Right lobe of liver (tissue), 6 donors: ENCODE results near the gene PCDH17. TPM values are rescaled to one million over a fixed set of nuclear protein-coding genes. Genes with fewer than 3 reads are reported as not detected.

Experiments used
- ATAC-seq, 4 donors: fragments of 200-7000 bp; cut with Tn5 transposase; one replicate each; pipeline ENCODE4 v1.9.1; 2020; ENCODE audit warnings: mild to moderate bottlenecking in 4 of 4, moderate library complexity in 4 of 4
- DNase-seq, 3 donors: peaks; one replicate each; pipeline ENCODE4 v3.0.0-alpha.2; 2020
- H3K27ac ChIP-seq, 3 donors: fragments of 200-600 bp; one replicate each; pipeline ENCODE4 v1.8.0; 2022
- H3K27me3 ChIP-seq, 2 donors: fragments of 200-600 bp; one replicate each; pipeline ENCODE4 v1.8.0; 2022
- H3K36me3 ChIP-seq, 4 donors: fragments of 200-600 bp; sonication (generic) in 1 of 4; one replicate each; pipeline versions ENCODE4 v1.5.1 to v1.8.0; 2017 to 2022; ENCODE audit warnings: control low read depth in 1 of 4
- H3K4me1 ChIP-seq, 4 donors: fragments of 200-600 bp; sonication (generic) in 1 of 4; one replicate each; pipeline versions ENCODE4 v1.5.1 to v1.8.0; 2017 to 2022; ENCODE audit warnings: control low read depth in 1 of 4
- H3K4me3 ChIP-seq, 3 donors: fragments of 200-600 bp; one replicate each; pipeline ENCODE4 v1.8.0; 2022
- H3K9me3 ChIP-seq, 4 donors: fragments of 200-600 bp; sonication (generic) in 1 of 4; one replicate each; pipeline versions ENCODE4 v1.5.1 to v1.8.0; 2017 to 2022; ENCODE audit warnings: control low read depth in 1 of 4
- POLR2A ChIP-seq: fragments of 450-650 bp; IDR thresholded peaks from one replicate; pipeline ENCODE4 v1.6.1; 2017; ENCODE audit warnings: antibody characterized with exemption, mild to moderate bottlenecking
- WGBS: methylation state at CpG from one replicate; pipeline ENCODE4 v1.1.6; 2018; ENCODE audit warnings: low coverage, low lambda C conversion rate; ENCODE audit not compliant: insufficient coverage; ENCODE audit errors: missing lambda C conversion rate; 5-methylcytosine and 5-hydroxymethylcytosine counted together
- intact Hi-C, 2 donors: fragments of 100-400 bp; cut with DNase I; formaldehyde crosslinking; loops; one replicate each; pipeline versions ENCODE4 v1.11.2 to v1.14.1; 2022
- total RNA-seq, 6 experiments: library from RNA; depleted of rRNA in 2 of 6; stranded (reverse); fragments of >200 nt in 2 of 6; fragmentation: NEBNext Ultra II Directional in 3 of 6; extraction: Animal tissue kit (Norgen Biotek cat#: 25700) in 3 of 6; gene quantifications; one replicate each; pipeline versions ENCODE4 v1.1.0 to v1.2.4, GENCODE V29; 2016 to 2023
- TF ChIP-seq, protein P1 (sequence below), 4 donors: fragments of 200-600 bp in 3 of 4; fragments of 450-650 bp in 1 of 4; IDR thresholded peaks; one replicate each; pipeline versions ENCODE4 v1.5.1 to v1.8.0; 2016 to 2022; ENCODE audit warnings: antibody characterized with exemption in 4 of 4, mild to moderate bottlenecking in 2 of 4
- donor health status: DM: no; HTN: yes; CAD: no.
- donor health status: DM: no; HTN: no; CAD: no.
- donor health status: DM: no; HTN: no; CAD: no.
- donor health status: DM: no; HTN: yes; CAD: no.
- donor health status: DM: no; HTN: yes; CAD: no.

Gene PCDH17
- total RNA-seq, 6 experiments from 2014 or later = 0.64 to 6.1 (median 1.1) TPM

DNA sequence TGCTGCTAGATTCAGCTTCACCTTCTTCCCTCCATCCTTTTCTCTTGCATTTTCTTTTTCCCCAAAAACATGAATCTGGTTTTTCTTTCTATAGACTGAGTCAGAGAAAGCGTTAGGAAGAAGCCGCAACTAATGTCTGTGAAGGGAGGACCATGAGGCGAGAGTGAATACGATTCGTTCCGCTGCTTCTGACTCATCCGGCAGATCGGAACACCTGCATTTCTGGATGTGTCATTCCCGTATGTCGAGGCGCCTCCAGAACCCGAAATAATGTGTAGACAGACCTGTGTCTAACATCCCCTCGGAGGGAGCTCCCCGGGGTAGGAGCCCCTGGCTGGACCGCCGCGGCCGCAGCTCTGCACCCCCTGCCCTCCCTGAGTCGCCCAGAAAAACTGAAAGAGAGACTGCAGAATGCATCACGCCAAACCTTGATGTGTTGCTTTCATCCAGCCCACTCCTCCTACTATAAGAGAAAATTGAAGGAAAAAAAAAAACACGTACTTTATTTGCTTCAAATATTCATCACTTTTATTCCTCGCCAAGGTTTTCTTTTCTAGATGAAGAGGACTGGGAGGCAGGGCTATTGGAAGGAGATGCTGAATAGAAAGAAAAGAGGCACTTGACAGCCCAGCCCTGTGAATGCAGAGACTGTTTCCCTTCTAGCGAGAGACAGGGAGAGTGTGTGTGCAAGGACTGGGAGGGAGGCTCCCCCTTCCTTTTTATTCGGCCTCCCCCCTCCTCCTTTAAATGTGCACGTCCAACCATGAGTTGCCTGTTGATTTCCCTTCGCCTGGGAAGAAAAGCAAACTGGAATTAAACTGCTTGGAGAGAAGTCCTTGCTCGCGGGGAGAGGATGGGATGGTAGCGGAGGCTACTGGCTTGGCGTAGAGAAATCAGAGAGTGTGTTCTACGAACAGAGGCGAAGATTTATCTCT lies 616 bp upstream of the PCDH17 start:
- Histone ChIP-seq H3K9me3 (no peaks in the 10 kb centered on the region), H3K36me3 (no peaks in the 10 kb centered on the region), H3K27me3 (peaks cover 0 to 36% of the 10 kb centered on the region in 2 donors), H3K4me3 (peak overlapping the region; percentile 29 to 46 (median 46)), H3K4me1 (peaks cover 0 to 30% (median under 1%) of the 10 kb centered on the region in 4 donors), H3K27ac (peak overlapping the region in 1 of 3 donors; percentile 45)
- DNase-seq (no peak), ATAC-seq (peak in 1 of 4 donors; percentile 4)
- TF ChIP-seq, protein P1, sequence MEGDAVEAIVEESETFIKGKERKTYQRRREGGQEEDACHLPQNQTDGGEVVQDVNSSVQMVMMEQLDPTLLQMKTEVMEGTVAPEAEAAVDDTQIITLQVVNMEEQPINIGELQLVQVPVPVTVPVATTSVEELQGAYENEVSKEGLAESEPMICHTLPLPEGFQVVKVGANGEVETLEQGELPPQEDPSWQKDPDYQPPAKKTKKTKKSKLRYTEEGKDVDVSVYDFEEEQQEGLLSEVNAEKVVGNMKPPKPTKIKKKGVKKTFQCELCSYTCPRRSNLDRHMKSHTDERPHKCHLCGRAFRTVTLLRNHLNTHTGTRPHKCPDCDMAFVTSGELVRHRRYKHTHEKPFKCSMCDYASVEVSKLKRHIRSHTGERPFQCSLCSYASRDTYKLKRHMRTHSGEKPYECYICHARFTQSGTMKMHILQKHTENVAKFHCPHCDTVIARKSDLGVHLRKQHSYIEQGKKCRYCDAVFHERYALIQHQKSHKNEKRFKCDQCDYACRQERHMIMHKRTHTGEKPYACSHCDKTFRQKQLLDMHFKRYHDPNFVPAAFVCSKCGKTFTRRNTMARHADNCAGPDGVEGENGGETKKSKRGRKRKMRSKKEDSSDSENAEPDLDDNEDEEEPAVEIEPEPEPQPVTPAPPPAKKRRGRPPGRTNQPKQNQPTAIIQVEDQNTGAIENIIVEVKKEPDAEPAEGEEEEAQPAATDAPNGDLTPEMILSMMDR (IDR thresholded peaks at IDR 0.05) = no peak
- no peak for TF ChIP-seq POLR2A
- 3% methylated on average over 32 of the region's 32 CpGs for WGBS
- intact Hi-C loops = no loop called here

DNA sequence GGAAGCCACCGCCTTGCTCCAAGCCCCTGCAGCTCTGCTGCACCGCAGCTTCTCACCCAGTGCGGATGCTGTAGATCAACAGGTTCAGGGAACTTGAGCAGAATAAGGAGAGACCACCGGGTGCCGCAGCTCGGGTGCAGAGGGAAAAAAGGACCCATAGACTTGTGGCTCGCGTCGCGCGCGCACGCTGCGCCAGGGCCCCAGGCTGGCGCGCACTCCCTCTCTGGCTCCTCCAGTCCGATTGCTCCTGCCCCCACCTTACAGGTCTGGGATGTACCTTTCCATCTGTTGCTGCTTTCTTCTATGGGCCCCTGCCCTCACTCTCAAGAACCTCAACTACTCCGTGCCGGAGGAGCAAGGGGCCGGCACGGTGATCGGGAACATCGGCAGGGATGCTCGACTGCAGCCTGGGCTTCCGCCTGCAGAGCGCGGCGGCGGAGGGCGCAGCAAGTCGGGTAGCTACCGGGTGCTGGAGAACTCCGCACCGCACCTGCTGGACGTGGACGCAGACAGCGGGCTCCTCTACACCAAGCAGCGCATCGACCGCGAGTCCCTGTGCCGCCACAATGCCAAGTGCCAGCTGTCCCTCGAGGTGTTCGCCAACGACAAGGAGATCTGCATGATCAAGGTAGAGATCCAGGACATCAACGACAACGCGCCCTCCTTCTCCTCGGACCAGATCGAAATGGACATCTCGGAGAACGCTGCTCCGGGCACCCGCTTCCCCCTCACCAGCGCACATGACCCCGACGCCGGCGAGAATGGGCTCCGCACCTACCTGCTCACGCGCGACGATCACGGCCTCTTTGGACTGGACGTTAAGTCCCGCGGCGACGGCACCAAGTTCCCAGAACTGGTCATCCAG lies 964 bp downstream of the PCDH17 start:
- peaks cover 0 to 30% (median under 1%) of the 10 kb centered on the region in 4 donors for H3K4me1 ChIP-seq
- TF ChIP-seq POLR2A = no peak
- TF ChIP-seq, protein P1 (IDR thresholded peaks at IDR 0.05) = no peak
- DNase-seq = peak in 2 of 3 donors; percentile 29 to 51

DNA sequence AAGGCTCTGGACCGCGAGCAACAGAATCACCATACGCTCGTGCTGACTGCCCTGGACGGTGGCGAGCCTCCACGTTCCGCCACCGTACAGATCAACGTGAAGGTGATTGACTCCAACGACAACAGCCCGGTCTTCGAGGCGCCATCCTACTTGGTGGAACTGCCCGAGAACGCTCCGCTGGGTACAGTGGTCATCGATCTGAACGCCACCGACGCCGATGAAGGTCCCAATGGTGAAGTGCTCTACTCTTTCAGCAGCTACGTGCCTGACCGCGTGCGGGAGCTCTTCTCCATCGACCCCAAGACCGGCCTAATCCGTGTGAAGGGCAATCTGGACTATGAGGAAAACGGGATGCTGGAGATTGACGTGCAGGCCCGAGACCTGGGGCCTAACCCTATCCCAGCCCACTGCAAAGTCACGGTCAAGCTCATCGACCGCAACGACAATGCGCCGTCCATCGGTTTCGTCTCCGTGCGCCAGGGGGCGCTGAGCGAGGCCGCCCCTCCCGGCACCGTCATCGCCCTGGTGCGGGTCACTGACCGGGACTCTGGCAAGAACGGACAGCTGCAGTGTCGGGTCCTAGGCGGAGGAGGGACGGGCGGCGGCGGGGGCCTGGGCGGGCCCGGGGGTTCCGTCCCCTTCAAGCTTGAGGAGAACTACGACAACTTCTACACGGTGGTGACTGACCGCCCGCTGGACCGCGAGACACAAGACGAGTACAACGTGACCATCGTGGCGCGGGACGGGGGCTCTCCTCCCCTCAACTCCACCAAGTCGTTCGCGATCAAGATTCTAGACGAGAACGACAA lies 1.8 kb downstream of the PCDH17 start:
- TF ChIP-seq, protein P1 (IDR thresholded peaks at IDR 0.05) = peak; percentile 16 to 46 (median 30)
- TF ChIP-seq POLR2A = no peak
- peak; percentile 55 to 62 (median 59) for ATAC-seq
- intact Hi-C loops = no loop called here
- Histone ChIP-seq H3K9me3 (no peaks in the 10 kb centered on the region), H3K4me3 (peak overlapping the region in 2 of 3 donors; percentile 20 to 46), H3K27me3 (peaks cover 0 to 36% of the 10 kb centered on the region in 2 donors), H3K27ac (no peak overlapping the region), H3K4me1 (peaks cover 0 to 30% (median under 1%) of the 10 kb centered on the region in 4 donors), H3K36me3 (no peaks in the 10 kb centered on the region)
- 8% methylated on average over 18 of the region's 77 CpGs for WGBS
- DNase-seq = peak; percentile 47 to 63 (median 58)

More for the DNA sequence above, 964 bp downstream of the PCDH17 start:
- Histone ChIP-seq H3K27ac (peak overlapping the region in 1 of 3 donors; percentile 12), H3K4me3 (peak overlapping the region; percentile 29 to 46 (median 46)), H3K36me3 (no peaks in the 10 kb centered on the region), H3K9me3 (no peaks in the 10 kb centered on the region), H3K27me3 (peaks cover 0 to 36% of the 10 kb centered on the region in 2 donors)
- intact Hi-C loops = no loop called here
- 13% methylated on average over 25 of the region's 70 CpGs for WGBS
- peak in 1 of 4 donors; percentile 3 for ATAC-seq
